HK-2 (cell line): ENCODE data around the gene MANBA.
"Not testable (repeated sequence)": the region's sequence is repeated elsewhere in the genome, so short reads cannot be mapped to it uniquely, and the experiment has no call there.

Source experiments
- DNase-seq: peaks from one replicate; pipeline ENCODE4 v3.0.0-alpha.2; 2018; ENCODE audit not compliant: unreplicated experiment

MANBA gene

GRCh38 chr4:102761906-102762305, 1.1 kb upstream of the MANBA start:
- no peak for DNase-seq

DNA sequence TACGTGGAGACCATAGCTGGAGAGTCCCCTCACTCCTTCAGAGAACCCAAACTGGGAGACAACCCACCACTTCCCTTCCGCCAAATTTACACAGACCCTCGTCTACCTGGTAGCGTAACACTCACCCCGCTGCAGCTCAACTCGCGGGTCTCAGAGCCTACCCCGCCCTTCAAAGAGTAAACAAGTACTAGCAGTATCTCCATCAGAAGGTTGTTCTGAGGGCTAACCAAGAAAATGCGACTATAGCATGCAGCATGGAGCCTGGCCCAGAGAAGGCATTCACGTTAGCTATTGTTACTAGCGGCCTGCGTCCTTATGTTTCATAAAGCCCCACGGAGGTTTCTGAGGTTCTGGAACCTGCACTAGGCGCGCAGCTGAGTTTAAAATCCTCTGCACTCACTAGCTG, 531 bp upstream of the MANBA start:
- no peak for DNase-seq

- DNase-seq, result peak; percentile 38
These were observed 730 bp downstream of the MANBA start for GRCh38 chr4:102759831-102760644.

DNA sequence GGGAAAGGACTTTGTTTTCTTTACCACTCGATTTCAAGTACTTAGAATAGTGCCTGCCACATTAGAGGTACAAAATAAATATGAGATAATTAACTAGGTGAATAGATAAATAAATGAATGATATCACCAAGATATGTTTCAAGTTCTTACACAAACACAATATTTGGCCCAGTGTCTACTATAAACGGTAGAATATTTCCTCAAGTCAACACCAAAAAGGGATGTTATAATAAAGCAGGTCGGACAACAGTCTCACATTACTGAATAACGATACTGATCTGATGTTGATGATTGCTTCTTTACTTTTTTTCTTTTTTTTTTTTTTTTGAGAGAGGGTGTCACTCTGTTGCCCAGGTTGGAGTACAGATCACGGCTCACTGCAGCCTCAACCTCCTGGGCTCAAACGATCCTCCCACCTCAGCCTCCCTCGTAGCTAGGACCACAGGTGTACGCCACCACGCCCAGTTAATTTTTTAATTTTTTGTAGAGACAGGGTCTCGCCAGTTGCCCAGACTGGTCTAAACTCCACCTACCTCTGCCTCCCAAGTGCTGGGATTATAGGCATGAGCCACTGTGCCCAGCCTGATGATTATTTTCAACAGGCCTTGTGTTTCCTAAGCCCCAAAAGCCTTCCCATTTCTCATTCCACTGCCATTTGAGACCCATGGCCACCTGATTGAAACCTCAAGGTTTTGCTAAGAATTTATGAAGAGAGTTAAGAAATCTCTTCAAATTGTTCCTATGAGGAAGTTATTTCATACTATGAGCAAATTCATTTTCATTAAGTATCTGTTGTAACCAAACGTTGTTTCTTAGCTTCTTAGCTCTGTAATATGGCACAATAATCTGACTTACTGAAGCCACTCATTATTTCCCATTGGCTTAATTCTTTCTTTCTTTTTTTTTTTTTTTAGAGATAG, 2.3 kb downstream of the MANBA start:
- DNase-seq, result no peak

GRCh38 chr4:102757681-102758080, 3.1 kb downstream of the MANBA start:
- no peak for DNase-seq

DNA sequence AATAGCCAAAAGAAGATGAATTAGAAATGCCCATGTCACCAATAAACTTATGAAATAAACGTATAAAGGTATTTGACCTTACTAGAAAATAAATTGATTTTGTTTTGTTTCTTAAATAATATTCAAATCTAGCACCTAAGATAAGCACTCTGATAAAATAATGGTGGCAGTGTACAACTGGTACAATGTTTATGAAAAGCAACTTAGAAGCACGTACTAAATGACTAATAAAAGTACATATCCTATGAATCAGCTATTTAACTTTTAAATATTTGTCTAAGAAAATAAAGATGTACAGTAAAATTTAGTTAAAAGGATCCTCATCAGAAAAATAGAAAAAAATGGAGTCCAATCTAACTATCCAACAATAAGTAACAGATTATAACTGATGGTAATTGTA, 6.7 kb downstream of the MANBA start:
- DNase-seq, result no peak

DNA sequence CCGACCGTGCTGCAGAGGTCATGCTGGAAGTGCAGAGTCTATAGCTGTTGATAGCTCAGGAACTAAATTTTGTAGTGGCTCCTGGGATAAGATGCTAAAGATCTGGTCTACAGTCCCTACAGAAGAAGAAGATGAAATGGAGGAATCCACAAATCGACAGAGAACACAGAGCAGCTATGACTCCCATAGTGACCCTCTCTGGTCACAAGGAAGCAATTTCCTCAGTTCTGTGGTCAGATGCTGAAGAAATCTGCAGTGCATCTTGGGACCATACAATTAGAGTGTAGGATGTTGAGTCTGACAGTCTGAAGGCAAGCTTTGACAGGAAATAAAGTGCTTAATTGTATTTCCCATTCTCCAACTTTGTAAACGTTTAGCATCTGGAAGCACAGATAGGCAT, 8.8 kb downstream of the MANBA start:
- no peak for DNase-seq

DNA sequence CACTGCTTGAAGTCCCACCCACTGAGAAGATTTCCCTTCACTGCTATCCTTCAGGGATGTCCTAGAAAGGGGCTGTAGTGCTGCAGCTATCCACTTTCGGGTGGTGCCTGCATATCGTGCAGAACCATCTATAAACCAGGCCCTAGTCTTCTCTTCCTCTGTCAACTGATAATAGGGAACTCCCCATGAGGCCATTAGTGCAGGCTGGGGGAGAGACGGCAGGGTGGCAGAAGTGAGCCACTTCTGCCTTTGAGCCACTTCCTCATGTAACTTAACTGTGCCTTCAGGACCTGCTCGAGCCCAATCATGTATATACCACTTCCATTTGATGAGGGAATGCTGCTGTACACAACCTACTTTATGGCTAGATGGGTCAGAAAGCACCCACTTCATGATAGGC, 17.4 kb downstream of the MANBA start:
- not testable (repeated sequence) for DNase-seq

- DNase-seq, result not testable (repeated sequence)
These were observed 22.0 kb downstream of the MANBA start for GRCh38 chr4:102738802-102739201.

- no peak for DNase-seq
These were observed 23.9 kb downstream of the MANBA start for GRCh38 chr4:102736636-102737549.

DNA sequence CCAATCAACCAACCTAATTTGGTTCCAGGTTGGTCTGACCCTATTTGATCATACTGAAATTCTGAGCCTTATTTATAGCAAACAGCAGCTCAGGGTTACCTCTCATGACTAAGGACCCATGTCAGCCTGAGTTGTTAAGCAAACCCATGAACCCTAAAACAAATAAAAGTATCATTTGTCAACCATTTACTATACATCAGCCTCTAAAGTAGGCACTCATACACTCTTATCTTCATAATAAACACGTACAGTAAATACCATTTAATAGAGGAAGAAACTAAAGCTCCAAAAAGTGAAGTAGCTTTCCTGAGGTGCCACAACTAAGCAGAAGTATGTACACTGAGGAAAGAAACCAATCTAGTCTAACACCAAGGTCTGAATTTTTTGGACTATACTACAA, 25.2 kb downstream of the MANBA start:
- DNase-seq, result no peak

DNA sequence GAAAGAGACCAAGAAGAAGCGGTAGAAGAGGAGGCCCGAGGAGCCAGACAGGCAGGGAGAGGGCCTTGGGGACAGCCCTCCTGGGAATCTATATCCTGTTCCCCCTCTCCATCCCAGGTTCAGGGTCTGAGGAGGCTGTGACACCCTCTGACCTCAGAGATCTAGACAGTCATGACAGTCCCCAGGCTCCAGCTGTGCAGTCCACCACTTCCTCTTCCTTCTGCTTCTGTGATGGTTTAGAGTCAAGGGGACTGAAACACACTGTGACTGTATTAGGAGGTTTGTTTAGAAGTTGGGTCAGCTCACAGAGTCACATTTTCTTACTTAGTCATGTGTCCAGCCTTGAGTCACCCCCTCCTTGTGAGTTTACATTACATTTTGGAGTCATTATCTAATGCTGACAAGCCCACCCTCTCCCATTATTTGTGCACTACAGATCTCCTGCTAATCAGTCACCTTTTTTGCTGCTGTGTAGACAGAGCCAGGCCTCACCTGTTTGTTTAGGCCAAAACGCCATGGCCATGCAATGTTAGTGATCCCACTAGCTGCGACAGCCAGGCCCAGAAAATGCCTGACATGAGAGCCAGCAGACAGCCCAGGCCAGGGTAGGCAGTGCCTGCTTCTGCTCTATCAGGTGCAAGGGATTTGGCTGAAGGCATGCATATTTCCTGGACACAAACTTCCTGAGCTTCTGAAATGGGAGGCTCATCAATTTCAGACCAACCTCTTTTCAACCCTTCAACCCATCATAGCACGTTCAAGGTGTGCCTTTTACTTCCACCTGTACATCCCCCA, 26.0 kb downstream of the MANBA start:
- DNase-seq, result no peak

DNA sequence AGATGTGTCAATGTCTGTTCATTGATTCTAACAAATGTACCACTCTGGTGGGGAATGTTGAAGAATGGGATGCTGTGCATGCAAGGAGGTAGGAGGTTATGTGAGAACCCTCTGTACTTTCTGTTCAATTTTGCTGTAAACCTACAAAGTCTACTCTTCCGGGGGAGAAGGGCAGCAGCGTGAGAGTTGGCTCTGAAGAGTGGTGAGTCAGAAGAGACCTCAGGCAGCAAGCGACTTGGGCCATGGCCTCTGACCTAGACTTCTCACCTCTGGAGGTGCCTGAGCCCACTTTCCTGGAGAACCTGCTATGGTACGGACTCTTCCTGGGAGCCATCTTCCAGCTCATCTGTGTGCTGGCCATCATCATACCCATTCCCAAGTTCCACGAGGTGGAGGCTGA, 26.7 kb downstream of the MANBA start:
- DNase-seq, result no peak

DNA sequence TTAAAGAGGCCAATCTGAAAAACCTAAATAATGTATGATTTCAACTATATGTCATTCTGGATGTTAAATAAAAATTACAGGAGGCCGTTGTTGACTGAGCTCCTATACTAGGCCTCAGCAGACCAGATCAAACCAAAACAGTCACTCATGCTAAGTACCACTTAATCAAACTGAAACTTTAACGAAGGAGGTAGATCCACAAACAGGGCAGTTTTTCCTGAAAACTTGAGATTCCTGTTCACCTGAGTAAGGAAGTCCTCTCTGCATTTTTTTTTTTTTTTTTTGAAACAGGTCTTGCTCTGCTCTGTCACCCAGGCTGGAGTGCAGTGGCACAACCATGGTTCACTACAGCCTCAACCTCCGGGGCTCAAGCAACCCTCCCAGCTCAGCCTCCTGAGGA, 27.7 kb downstream of the MANBA start:
- no peak for DNase-seq

DNA sequence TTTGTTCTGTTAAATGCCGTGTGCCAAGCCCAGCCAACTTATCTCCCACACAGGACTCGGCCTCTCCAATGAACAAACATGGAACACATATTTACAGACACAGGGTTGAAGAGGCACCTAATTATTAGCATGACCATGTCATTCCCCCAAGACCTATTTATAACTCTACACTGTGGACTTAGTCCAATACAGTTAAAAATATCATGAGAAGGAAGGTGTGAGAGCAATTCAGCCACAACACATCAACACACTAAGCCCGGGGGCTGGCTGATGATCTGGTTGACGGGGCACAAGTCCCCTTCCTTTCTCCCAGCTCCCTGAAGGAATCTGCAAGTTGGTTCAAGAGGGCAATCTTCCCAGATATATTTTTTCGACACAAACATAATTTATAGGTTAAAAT, 28.1 kb downstream of the MANBA start:
- no peak for DNase-seq

DNA sequence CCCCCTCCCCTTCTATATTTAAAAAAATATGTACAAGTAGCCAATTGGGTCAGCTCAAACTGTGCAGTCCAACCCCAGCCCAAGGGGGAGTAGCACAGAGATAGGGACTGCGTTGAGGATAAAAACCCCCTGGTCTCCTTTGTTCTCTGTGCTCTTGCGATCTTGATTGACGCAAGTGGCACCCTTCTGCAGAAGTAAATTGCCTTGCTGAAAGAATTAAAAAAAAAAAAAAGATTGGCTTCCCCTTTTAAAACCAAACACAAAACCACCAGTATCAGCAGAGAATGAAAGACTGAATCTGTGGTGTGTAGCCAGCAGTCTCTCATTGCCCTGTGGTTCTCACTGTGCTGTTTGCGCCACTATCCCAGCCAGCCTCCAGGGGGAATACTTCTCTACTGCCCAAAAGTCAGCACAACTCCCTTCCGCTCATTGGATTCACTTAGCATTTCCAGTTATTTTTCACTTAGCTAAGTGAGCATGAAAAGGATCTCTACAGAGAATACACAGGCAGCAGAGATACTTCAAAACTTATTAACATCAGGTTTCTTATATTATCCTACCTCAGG, 29.7 kb downstream of the MANBA start:
- no peak for DNase-seq

- DNase-seq, result not testable (repeated sequence)
These were observed 31.3 kb downstream of the MANBA start for GRCh38 chr4:102729486-102729885.

DNA sequence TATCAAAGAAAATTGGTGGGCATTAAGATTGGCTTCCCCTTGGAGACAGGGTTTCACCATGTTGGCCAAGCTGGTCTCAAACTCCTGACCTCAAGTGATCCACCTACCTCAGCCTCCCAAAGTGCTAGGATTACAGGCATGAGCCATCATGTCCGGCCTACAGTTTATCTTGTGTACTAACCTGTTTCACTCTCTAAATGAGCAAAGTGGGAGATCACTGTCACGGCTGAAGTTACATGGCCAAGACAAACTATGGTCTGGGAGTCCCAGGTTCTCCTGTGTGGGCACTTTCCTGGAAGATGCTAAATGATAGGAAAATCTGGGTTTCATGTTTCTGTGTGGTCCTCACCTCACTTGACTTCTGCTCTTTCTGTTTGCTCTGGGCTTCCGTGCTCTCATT, 33.8 kb downstream of the MANBA start:
- not testable (repeated sequence) for DNase-seq

- no peak for DNase-seq
These were observed 34.7 kb downstream of the MANBA start for GRCh38 chr4:102726068-102726467.

- no peak for DNase-seq
These were observed 35.5 kb downstream of the MANBA start for GRCh38 chr4:102725229-102725628.

GRCh38 chr4:102723511-102723910, 37.3 kb downstream of the MANBA start:
- DNase-seq, result no peak
